RWPE2 (cell line): ENCODE results near the gene PUSL1.

Experiments used
- ATAC-seq: fragments of 200-7000 bp; cut with Tn5 transposase; 3 replicates; pipeline ENCODE4 v1.9.1; 2021; ENCODE audit warnings: low read depth
- DNase-seq: peaks from one replicate; pipeline ENCODE4 v3.0.0-alpha.2; 2020; ENCODE audit warnings: low spot score
- H3K27ac ChIP-seq: fragments of 450-650 bp; 2 replicates; pipeline ENCODE4 v1.5.1; 2017; ENCODE audit warnings: mild to moderate bottlenecking; ENCODE audit not compliant: poor library complexity, severe bottlenecking
- H3K27me3 ChIP-seq: fragments of 250-450 bp; sonication (Bioruptor Pico); 2 replicates; pipeline ENCODE4 v1.5.1; 2021; ENCODE audit warnings: mild to moderate bottlenecking, moderate library complexity; ENCODE audit not compliant: insufficient read depth, poor library complexity, severe bottlenecking
- H3K36me3 ChIP-seq: fragments of 250-450 bp; sonication (Bioruptor Pico); 2 replicates; pipeline ENCODE4 v1.5.1; 2020; ENCODE audit warnings: low read depth, mild to moderate bottlenecking, moderate library complexity
- H3K4me1 ChIP-seq: fragments of 250-450 bp; sonication (Bioruptor Pico); 2 replicates; pipeline ENCODE4 v1.5.1; 2021; ENCODE audit warnings: mild to moderate bottlenecking, moderate library complexity; ENCODE audit not compliant: insufficient read depth, poor library complexity, severe bottlenecking
- H3K4me3 ChIP-seq: fragments of 250-450 bp; sonication (Bioruptor Pico); 2 replicates; pipeline ENCODE4 v1.5.1; 2021; ENCODE audit warnings: mild to moderate bottlenecking, moderate library complexity; ENCODE audit not compliant: severe bottlenecking
- H3K9me3 ChIP-seq: fragments of 250-450 bp; sonication (Bioruptor Pico); 2 replicates; pipeline ENCODE4 v1.5.1; 2021; ENCODE audit warnings: mild to moderate bottlenecking, moderate library complexity; ENCODE audit not compliant: severe bottlenecking
- TF ChIP-seq, protein P1 (sequence below): fragments of 450-650 bp; IDR thresholded peaks from one replicate; pipeline ENCODE4 v1.5.1; 2017; ENCODE audit warnings: mild to moderate bottlenecking, moderate library complexity; ENCODE audit not compliant: poor library complexity, severe bottlenecking

The PUSL1 gene

DNA sequence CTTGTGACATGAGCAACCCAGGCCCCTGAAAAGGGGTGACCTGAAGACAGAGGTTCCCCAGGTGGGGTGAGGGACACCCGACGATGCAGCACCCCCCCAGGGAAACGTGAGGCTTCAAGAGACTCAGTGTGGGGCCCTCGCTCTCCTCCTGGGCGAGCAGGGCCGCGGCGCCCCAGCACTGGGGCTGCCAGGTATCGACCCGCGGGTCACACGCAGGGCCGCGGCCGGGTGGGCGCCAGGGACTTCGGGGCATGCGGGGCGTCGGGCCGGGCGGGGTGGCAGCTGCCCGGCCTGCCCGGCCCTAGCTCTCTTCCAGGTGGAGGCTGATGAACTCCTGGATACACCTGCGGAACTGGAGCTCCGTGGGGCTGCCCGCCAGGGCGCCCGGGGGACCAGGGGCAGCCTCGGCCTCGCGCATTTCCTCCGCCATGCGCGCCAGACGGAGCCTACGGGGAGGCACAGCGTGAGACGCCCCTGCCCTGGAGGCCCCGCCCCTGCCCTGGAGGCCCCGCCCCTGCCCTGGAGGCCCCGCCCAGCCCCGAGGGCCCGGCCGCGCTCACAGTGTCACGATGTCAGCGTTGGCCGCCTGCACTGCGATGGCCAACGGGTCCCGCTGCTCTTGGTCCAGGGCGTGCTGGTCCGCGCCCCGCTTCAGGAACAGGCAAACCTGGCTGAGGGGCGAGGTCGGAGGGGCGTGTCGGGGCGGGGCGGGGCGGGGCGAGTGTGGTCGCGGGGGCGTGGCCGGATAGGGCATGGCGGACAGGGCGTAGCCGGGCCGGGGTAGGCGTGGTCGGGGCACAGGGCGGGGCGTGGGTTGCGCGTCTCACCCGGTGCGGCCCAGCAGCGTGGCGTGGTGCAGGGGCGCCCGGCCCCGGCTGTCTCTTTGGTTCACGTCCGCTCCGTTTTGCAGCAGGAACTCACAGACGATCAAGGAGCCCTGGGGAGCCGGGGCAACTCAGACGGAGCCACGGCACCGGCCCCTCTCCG lies 14.8 kb upstream of the PUSL1 start:
- TF ChIP-seq, protein P1, sequence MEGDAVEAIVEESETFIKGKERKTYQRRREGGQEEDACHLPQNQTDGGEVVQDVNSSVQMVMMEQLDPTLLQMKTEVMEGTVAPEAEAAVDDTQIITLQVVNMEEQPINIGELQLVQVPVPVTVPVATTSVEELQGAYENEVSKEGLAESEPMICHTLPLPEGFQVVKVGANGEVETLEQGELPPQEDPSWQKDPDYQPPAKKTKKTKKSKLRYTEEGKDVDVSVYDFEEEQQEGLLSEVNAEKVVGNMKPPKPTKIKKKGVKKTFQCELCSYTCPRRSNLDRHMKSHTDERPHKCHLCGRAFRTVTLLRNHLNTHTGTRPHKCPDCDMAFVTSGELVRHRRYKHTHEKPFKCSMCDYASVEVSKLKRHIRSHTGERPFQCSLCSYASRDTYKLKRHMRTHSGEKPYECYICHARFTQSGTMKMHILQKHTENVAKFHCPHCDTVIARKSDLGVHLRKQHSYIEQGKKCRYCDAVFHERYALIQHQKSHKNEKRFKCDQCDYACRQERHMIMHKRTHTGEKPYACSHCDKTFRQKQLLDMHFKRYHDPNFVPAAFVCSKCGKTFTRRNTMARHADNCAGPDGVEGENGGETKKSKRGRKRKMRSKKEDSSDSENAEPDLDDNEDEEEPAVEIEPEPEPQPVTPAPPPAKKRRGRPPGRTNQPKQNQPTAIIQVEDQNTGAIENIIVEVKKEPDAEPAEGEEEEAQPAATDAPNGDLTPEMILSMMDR = no peak
- Histone ChIP-seq H3K36me3 (no peaks in the 10 kb centered on the region), H3K4me3 (no peak overlapping the region), H3K9me3 (no peaks in the 10 kb centered on the region), H3K27ac (no peak overlapping the region), H3K27me3 (no peaks in the 10 kb centered on the region), H3K4me1 (no peaks in the 10 kb centered on the region)
- DNase-seq (no peak), ATAC-seq (no peak)

DNA sequence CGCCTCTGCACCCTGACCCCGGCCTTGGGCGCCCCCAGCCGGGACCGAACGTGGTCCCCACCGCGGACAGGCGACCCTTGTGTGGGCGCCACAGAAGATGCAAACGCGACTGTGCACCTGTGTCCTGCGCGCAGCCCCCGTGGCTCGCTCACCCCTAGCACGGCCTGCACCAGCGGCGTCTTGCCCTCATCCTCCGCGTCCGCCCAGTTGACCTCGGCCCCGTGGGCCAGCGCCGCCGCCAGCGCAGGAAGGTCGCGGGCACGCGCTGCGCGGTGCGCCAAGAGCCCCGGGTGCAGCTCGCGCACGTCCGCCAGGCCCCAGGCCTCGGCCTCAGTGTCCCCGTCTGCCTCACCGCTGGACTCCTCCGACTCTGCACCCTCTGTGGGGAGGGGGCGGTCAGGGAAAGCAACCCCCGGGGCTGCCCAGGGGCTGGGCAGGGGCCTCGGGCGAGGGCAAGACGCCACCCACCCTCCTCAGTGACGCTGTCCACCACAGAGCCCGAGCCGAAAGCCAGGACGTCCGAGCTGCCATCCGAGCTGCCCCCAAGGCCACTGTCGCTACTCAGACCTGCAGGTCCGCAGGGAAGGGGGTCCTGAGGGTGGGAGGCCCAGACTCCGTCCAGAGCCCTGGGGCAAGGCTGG lies 14.0 kb upstream of the PUSL1 start:
- ATAC-seq = no peak
- H3K4me3 ChIP-seq = no peak overlapping the region
- no peaks in the 10 kb centered on the region for H3K27me3 ChIP-seq
- TF ChIP-seq, protein P1 = no peak
- no peaks in the 10 kb centered on the region for H3K36me3 ChIP-seq
- H3K27ac ChIP-seq = no peak overlapping the region
- H3K4me1 ChIP-seq = no peaks in the 10 kb centered on the region
- no peak for DNase-seq
- no peaks in the 10 kb centered on the region for H3K9me3 ChIP-seq

DNA sequence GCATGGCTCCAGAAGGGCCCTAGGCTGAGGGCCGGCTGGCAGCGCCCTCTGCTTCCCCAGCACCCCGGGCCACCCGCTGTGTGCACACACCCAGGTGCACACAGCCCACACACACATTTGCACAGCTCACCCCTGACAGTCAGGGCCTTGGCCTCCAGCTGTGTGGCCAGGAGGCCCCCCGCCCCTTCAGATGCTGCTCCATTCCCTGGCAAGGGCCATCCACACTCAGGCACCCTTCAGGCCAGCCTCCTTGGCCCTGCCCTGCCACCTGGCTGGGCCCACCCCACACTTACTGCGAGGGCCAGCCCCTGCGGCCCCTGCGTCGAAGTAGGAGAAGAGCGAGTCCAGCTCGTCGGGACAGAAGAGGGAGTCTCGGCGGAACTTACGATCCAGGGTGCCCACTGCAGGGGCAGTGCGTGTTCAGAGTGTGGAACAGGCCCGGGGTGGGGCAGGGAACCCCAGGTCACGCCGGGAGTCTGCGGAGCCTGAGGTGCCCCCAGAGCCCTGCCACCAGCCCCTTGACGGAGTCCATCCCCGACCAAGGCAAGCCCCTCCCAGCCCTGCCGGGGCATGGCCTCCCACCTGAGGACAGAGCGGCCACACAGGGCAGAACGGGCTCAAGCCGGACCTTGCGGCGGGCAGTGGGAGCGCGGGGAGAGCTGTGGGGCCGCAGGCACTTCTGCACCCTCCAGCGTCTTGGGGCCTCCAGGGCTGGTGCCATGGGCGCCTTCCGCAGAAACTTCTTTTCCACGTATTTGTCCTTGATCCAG lies 13.1 kb upstream of the PUSL1 start:
- Histone ChIP-seq H3K4me1 (no peaks in the 10 kb centered on the region), H3K9me3 (no peaks in the 10 kb centered on the region), H3K27ac (no peak overlapping the region), H3K27me3 (no peaks in the 10 kb centered on the region), H3K36me3 (no peaks in the 10 kb centered on the region), H3K4me3 (no peak overlapping the region)
- ATAC-seq (no peak), DNase-seq (no peak)
- TF ChIP-seq, protein P1 = no peak

DNA sequence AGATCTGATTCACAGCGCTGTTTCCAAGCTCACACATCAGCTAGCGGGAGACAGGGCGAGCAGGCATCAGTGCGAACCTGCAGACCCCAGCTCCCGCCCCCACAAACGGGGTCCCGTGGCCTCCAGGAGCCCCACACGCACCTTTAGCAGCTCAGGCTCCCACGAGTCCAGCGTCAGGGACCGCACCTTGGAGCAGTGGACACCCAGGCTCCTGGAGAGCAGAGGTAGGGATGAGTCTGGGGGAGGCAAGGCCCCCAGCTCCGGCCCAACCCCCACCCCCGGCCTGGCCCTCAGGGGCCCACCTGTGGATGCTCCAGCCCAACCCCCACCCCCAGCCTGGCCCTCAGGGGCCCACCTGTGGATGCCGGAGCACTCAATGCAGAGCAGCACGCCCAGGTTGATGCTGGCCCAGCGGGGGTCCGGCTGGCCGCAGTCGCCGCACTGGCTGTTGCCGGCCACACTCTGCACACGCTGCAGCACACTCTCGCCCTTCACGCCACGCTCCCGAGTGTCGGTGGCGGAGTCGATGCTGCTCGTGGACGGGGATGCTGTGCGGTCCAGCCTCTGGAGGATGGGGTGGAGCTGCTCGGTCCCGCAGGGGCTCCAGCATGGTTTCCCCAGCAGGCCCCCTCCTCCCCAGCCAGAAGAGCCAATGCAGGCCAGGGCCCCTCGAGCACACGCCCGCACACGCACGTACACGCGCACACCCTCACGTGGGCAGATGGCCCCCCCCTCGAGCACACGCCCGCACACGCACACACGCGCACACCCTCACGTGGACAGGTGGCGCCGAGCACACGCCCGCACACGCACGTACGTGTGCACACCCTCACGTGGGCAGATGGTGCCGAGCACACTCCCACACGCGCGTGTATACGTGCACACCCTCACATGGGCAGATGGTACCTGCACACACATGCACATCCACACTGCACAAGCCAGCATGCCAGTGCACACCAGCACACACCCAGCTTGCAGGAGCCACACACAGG lies 12.0 kb upstream of the PUSL1 start:
- TF ChIP-seq, protein P1 = no peak
- ATAC-seq = no peak
- H3K36me3 ChIP-seq = no peaks in the 10 kb centered on the region

More for the DNA sequence above, 12.0 kb upstream of the PUSL1 start:
- Histone ChIP-seq H3K27ac (no peak overlapping the region), H3K27me3 (no peaks in the 10 kb centered on the region), H3K4me3 (no peak overlapping the region), H3K4me1 (no peaks in the 10 kb centered on the region), H3K9me3 (no peaks in the 10 kb centered on the region)
- DNase-seq = no peak
